Spinal cord (tissue), 10 donors: ENCODE data around the gene TAGLN3. TPM values are rescaled to one million over a fixed set of nuclear protein-coding genes. Genes with fewer than 3 reads are reported as not detected.

Source experiments
- DNase-seq, 6 donors: peaks; one replicate each; pipeline versions ENCODE4 v3.0.0 to v3.0.0-alpha.2; 2013 to 2015; ENCODE audit warnings: low spot score in 6 of 6, low read depth in 4 of 6
- H3K27ac ChIP-seq: one replicate; pipeline ENCODE4 v1.5.1; 2013; ENCODE audit warnings: low read depth, low read length, control low read depth
- H3K27me3 ChIP-seq: one replicate; pipeline ENCODE4 v1.6.1; 2013; ENCODE audit warnings: low read length; ENCODE audit not compliant: control insufficient read depth, insufficient read depth
- H3K36me3 ChIP-seq: one replicate; pipeline ENCODE4 v1.6.1; 2013; ENCODE audit warnings: low read length; ENCODE audit not compliant: control insufficient read depth, insufficient read depth
- H3K4me1 ChIP-seq: one replicate; pipeline ENCODE4 v1.6.1; 2013; ENCODE audit warnings: low read length; ENCODE audit not compliant: control insufficient read depth, insufficient read depth
- H3K4me3 ChIP-seq: one replicate; pipeline ENCODE4 v1.5.1; 2013; ENCODE audit warnings: low read depth, low read length, control low read depth
- H3K9me3 ChIP-seq: one replicate; pipeline ENCODE4 v1.6.1; 2013; ENCODE audit warnings: low read length; ENCODE audit not compliant: control insufficient read depth, insufficient read depth
- WGBS: methylation state at CpG from one replicate; pipeline ENCODE4 v1.1.5; 2013; ENCODE audit warnings: missing lambda C conversion rate; ENCODE audit not compliant: insufficient coverage; 5-methylcytosine and 5-hydroxymethylcytosine counted together
- polyA plus RNA-seq, 2 donors: library from polyadenylated mRNA; unstranded; fragments of 120-200 nt; gene quantifications; one replicate each; pipeline ENCODE4 v1.2.1, GENCODE V29; 2013; ENCODE audit not compliant: insufficient read length in 2 of 2
- total RNA-seq, 2 donors: library from RNA; depleted of rRNA in 1 of 2; stranded (reverse); fragments of 120-200 nt in 1 of 2; fragments of >200 nt in 1 of 2; gene quantifications; one replicate each; pipeline versions ENCODE4 v1.2.3 to v1.2.4, GENCODE V29; 2013 to 2014
- donor health status: healthy.

Gene TAGLN3
- total and polyA plus RNA-seq, 4 donors = 52.6 to 171 (median 114) TPM

DNA sequence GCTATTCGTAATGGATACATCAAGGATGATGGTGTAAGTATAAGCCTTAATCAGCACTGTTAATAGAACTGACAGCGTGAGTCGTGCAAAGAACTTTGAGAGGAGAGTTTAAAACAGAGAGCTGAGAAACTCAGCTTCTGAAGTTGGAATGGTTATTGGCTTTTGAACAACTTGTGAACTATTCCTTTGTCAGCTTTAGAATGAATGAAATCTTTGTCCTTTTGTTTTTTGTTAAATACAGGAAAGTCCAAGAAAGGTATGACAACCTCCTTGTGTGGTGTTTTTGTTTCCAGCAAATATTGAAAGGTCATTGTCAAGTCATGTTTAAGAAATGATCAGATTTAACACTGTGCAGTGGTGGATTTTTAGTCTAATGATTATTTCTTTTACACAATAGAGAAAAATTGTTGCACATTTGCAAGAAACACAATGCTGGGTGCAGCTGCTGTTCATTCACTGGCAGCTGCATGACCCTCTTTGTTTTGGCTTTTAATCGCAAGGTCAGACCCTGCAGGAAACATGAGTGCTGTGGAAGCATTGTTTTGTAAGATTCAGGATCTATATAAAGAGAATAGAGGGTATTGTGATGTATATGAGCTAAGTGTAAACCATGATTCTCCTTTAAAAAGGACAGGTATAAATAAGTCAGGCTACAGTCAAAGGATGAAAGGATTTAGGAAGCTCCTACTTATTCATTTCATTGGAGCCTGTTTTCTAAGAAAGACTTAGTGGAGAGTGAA lies 41.6 kb upstream of the TAGLN3 start:
- WGBS = 47% methylated on average over 3 of the region's 4 CpGs
- Histone ChIP-seq H3K9me3 (no peaks in the 10 kb centered on the region), H3K4me3 (no peak overlapping the region), H3K27me3 (no peaks in the 10 kb centered on the region), H3K4me1 (no peaks in the 10 kb centered on the region), H3K36me3 (no peaks in the 10 kb centered on the region), H3K27ac (no peak overlapping the region)
- peak in 1 of 6 donors; percentile 30 for DNase-seq

DNA sequence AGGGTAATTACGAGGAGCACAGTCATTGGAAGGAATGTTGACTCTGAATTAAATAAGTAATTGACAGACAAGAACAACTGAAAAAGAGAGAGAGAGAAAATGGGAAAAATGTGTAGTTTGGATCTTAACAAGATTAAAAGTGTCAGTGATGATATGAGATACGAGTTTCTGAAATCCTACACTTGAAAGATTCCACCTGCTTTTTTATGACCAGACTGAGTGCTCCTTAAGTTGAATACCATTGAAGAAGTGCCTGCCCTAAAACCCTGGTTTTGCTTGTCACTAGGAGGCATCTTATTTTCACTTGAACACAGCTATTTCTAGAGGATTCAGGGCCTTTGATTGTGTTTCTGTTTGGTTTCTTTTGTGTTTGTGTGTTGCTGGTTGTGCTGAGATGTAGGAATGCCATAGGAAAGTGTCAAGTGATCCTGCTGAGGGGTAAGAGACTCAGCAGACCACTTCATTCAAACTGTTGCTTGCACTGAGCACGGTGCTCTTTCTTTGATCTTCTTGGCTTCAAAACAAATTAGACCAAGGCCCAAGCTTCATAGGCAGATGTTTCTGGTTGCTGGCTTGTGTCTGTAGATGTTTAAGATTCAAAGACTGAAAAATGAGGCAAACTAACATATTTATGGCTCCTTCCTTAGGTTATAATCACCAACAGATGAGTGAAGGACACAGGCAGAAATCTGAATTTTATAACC lies 37.1 kb upstream of the TAGLN3 start:
- Histone ChIP-seq H3K4me3 (no peak overlapping the region), H3K9me3 (no peaks in the 10 kb centered on the region), H3K27me3 (no peaks in the 10 kb centered on the region), H3K4me1 (no peaks in the 10 kb centered on the region), H3K36me3 (no peaks in the 10 kb centered on the region), H3K27ac (no peak overlapping the region)
- WGBS = 64% methylated on average over 3 of the region's 3 CpGs
- DNase-seq = no peak

DNA sequence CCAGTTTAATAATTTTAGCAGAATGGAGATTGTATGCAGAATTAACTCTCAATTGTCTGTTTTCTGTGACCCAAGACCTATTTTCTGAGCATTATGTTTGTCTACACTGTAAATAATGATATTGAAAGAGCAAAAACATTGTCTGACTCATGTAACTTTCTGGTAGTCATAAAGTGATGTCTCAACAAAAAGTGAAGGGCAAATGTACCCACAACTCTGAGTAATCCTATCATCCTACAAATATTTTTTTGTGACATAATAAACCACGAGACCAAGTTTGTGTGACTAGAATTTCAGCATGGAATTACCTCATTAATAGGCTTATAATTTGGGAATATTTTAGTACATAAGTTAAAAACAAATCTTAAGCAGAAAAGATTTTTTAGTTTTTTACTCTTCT lies 35.3 kb upstream of the TAGLN3 start:
- Histone ChIP-seq H3K4me1 (no peaks in the 10 kb centered on the region), H3K27me3 (no peaks in the 10 kb centered on the region), H3K4me3 (no peak overlapping the region), H3K36me3 (no peaks in the 10 kb centered on the region), H3K9me3 (no peaks in the 10 kb centered on the region), H3K27ac (no peak overlapping the region)
- DNase-seq = no peak
- WGBS = no CpG with 5 or more reads among the region's 1 CpG

- no peaks in the 10 kb centered on the region for H3K36me3 ChIP-seq
- no peak overlapping the region for H3K4me3 ChIP-seq
- WGBS = no CpG with 5 or more reads among the region's 2 CpGs
- no peak for DNase-seq
- no peaks in the 10 kb centered on the region for H3K27me3 ChIP-seq
- no peak overlapping the region for H3K27ac ChIP-seq
- no peaks in the 10 kb centered on the region for H3K9me3 ChIP-seq
- H3K4me1 ChIP-seq = no peaks in the 10 kb centered on the region
Observed at GRCh38 chr3:111965484-111965883, 33.2 kb upstream of the TAGLN3 start.

DNA sequence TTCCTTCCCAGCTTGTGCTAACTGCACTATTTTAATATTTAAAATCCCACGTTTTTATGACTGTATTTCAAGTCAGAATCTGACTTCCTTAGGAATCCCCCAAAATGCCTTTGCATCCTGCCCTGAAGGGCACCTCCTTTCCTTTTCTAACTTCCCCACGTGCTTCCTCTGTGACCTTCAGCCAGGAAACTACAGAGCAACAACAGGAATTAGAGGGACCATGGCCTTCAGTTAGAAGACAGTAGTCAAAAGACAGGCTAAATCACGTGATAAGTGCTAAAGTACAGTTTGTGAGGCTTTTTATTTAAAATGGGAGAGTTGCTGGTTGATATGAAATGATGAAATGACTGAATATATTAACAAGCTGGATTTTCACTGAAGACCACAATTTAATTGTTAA lies 31.7 kb upstream of the TAGLN3 start:
- Histone ChIP-seq H3K4me3 (no peak overlapping the region), H3K36me3 (no peaks in the 10 kb centered on the region), H3K4me1 (no peaks in the 10 kb centered on the region), H3K27me3 (no peaks in the 10 kb centered on the region), H3K27ac (no peak overlapping the region), H3K9me3 (no peaks in the 10 kb centered on the region)
- DNase-seq = no peak
- WGBS = 57% methylated on average over 1 of the region's 3 CpGs

DNA sequence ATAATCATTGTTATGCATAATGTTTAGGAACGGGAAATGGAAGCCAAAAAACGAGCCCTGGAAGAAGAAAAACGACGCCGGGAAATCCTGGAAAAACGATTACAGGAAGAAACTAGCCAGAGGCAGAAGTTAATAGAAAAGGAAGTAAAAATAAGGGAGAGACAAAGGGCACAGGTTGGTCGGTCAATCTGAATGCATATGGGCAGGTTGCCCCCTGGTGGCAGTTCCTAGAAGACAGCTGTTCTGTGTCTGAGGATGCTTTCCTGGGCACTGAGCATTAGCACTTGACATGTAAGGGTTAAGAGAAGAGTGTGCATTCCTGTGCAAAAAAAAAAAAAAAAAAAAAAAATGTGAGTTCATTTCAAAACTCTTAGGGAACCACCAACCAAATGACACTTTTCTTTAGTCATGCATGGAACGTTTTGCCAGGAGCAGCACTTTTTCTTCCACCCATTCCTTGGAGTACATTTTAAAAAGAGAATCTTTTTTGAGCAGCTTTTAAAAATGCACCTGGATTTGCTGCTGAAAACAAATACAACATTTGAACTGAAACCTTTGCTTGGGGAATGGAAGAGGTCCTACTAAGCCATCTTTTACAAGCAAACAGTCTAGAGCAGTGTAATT lies 31.0 kb upstream of the TAGLN3 start:
- Histone ChIP-seq H3K27ac (no peak overlapping the region), H3K9me3 (no peaks in the 10 kb centered on the region), H3K36me3 (no peaks in the 10 kb centered on the region), H3K27me3 (no peaks in the 10 kb centered on the region), H3K4me1 (no peaks in the 10 kb centered on the region), H3K4me3 (no peak overlapping the region)
- DNase-seq = peak in 5 of 6 donors; percentile 54 to 96 (median 76)
- 10% methylated on average over 7 of the region's 8 CpGs for WGBS

DNA sequence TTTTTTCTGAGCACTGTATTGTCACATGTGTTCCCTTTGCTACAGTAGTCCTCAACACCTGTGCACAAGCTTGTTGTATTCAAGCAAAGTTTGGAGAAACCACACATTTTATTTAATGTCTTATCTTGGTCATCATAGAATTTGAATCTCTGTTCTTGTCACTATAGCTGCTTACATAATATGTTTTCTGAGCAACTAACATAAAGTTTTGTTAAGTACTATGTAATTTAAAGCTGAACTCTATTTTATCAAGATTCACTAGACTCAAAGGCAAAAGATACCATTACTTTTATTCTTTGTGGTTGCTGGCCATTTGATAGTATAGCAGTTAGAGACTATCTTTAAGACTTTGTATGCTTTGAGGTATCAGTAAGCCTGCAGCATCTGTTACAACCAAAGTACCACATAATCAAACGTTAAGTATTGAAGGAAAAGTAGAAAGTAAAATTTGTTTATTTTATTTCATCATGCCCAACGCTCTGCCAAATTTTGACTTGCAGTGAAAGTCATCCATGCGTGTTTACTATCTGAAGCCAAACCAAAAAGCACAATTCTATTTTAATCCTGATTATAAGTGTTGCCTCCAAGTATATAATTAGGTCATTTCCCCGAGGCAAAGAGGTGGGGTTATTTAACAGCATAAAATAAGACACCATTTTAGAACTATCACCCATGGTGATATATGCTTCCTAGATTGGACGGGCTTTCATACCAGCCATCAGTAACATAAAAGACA lies 30.2 kb upstream of the TAGLN3 start:
- Histone ChIP-seq H3K36me3 (no peaks in the 10 kb centered on the region), H3K27ac (no peak overlapping the region), H3K9me3 (no peaks in the 10 kb centered on the region), H3K27me3 (no peaks in the 10 kb centered on the region), H3K4me3 (no peak overlapping the region), H3K4me1 (no peaks in the 10 kb centered on the region)
- WGBS = 83% methylated on average over 1 of the region's 5 CpGs
- DNase-seq = no peak

DNA sequence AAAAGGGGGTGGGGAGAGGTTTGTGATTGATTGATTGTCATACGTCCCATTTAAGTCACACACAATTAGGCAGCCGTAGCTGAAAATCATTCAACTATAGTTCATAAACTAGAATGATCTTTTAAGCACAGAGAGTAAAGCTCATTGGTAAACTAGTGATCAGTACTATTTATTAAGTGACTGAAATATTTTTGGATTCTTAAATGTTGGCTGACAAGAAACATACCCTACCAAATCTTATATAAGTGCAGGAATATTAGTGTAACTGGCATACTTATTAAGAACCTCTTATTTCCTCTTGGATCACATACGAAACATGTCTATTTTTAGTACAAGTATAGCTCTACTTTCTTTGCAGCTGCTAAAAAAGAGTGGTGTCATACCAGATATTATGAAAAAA lies 28.3 kb upstream of the TAGLN3 start:
- Histone ChIP-seq H3K4me1 (no peaks in the 10 kb centered on the region), H3K27me3 (no peaks in the 10 kb centered on the region), H3K27ac (no peak overlapping the region), H3K9me3 (no peaks in the 10 kb centered on the region), H3K4me3 (no peak overlapping the region), H3K36me3 (no peaks in the 10 kb centered on the region)
- WGBS = no CpG with 5 or more reads among the region's 3 CpGs
- DNase-seq = no peak

- no peaks in the 10 kb centered on the region for H3K27me3 ChIP-seq
- H3K4me3 ChIP-seq = no peak overlapping the region
- H3K9me3 ChIP-seq = no peaks in the 10 kb centered on the region
- no peak for DNase-seq
- H3K36me3 ChIP-seq = no peaks in the 10 kb centered on the region
- no peaks in the 10 kb centered on the region for H3K4me1 ChIP-seq
- H3K27ac ChIP-seq = no peak overlapping the region
- WGBS = 55% methylated on average over 2 of the region's 11 CpGs
Observed at GRCh38 chr3:111971533-111972130, 27.1 kb upstream of the TAGLN3 start.
